Left ventricle myocardium inferior (tissue), 1 donor: ENCODE data around the gene ARHGAP45. TPM values are rescaled to one million over a fixed set of nuclear protein-coding genes. Genes with fewer than 3 reads are reported as not detected.
A peak's percentile ranks its signal among the peaks of the same experiment; 100 is the strongest.

Source experiments
- DNase-seq: peaks from one replicate; pipeline ENCODE4 v3.0.0-alpha.2; 2020
- H3K27ac ChIP-seq: fragments of 200-600 bp; replicated peaks from 2 replicates; pipeline ENCODE4 v1.8.0; 2021
- H3K27me3 ChIP-seq: fragments of 200-600 bp; 2 replicates; pipeline ENCODE4 v1.8.0; 2021; ENCODE audit warnings: low read depth
- H3K36me3 ChIP-seq: fragments of 200-600 bp; 2 replicates; pipeline ENCODE4 v1.8.0; 2021
- H3K4me1 ChIP-seq: fragments of 200-600 bp; 2 replicates; pipeline ENCODE4 v1.8.0; 2021
- H3K4me3 ChIP-seq: fragments of 200-600 bp; 2 replicates; pipeline ENCODE4 v1.8.0; 2021; ENCODE audit warnings: mild to moderate bottlenecking, moderate library complexity
- H3K9me3 ChIP-seq: fragments of 200-600 bp; replicated peaks from 2 replicates; pipeline ENCODE4 v1.8.0; 2021
- CTCF ChIP-seq: fragments of 200-600 bp; IDR thresholded peaks from 2 replicates; pipeline ENCODE4 v1.8.0; 2021; ENCODE audit warnings: antibody characterized with exemption, mild to moderate bottlenecking, borderline replicate concordance
- intact Hi-C: fragments of 100-400 bp; cut with micrococcal nuclease; formaldehyde crosslinking; loops from one replicate; pipeline ENCODE4 v1.11.0; 2022
- total RNA-seq: library from RNA; stranded (reverse); fragmentation: NEBNext Ultra II Directional; extraction: Animal tissue kit (Norgen Biotek cat#: 25700); gene quantifications from one replicate; pipeline ENCODE4 v1.2.1, GENCODE V29; 2021
- donor health status: DM: no; HTN: yes; CAD: no; lungs with severe emphysema.

The ARHGAP45 gene
- total RNA-seq, 1 donor from 2014 or later = 4.8 TPM

GRCh38 chr19:1062387-1063029, 4.5 kb upstream of the ARHGAP45 start:
- Histone ChIP-seq H3K4me3 (no peak overlapping the region), H3K4me1 (peaks cover 31% of the 10 kb centered on the region), H3K9me3 (peaks cover 28% of the 10 kb centered on the region), H3K36me3 (peaks cover 23% of the 10 kb centered on the region), H3K27ac (no peak overlapping the region), H3K27me3 (peaks cover 26% of the 10 kb centered on the region)
- intact Hi-C loops = no loop called here
- DNase-seq = no peak
- TF ChIP-seq CTCF = no peak

GRCh38 chr19:1063030-1063908, 3.7 kb upstream of the ARHGAP45 start:
- Histone ChIP-seq H3K27me3 (peaks cover 34% of the 10 kb centered on the region), H3K9me3 (peaks cover 20% of the 10 kb centered on the region), H3K4me1 (peaks cover 35% of the 10 kb centered on the region), H3K4me3 (no peak overlapping the region), H3K36me3 (peaks cover 16% of the 10 kb centered on the region), H3K27ac (no peak overlapping the region)
- no peak for DNase-seq
- intact Hi-C loops = no loop called here
- TF ChIP-seq CTCF = no peak

- Histone ChIP-seq H3K4me1 (peaks cover 38% of the 10 kb centered on the region), H3K27ac (no peak overlapping the region), H3K4me3 (no peak overlapping the region), H3K36me3 (peaks cover 8% of the 10 kb centered on the region), H3K27me3 (peaks cover 42% of the 10 kb centered on the region), H3K9me3 (peaks cover 12% of the 10 kb centered on the region)
- DNase-seq = no peak
- no peak for TF ChIP-seq CTCF
- intact Hi-C loops = no loop called here
Observed at GRCh38 chr19:1063909-1064660, 2.9 kb upstream of the ARHGAP45 start.

- H3K4me3 ChIP-seq = no peak overlapping the region
- intact Hi-C loops = no loop called here
- peak; percentile 66 for DNase-seq
- peaks cover 50% of the 10 kb centered on the region for H3K27me3 ChIP-seq
- peaks cover 4% of the 10 kb centered on the region for H3K9me3 ChIP-seq
- H3K36me3 ChIP-seq = peaks cover under 1% of the 10 kb centered on the region
- H3K27ac ChIP-seq = no peak overlapping the region
- peak; percentile 82 for TF ChIP-seq CTCF
- peaks cover 45% of the 10 kb centered on the region for H3K4me1 ChIP-seq
Observed at GRCh38 chr19:1064661-1065605, 2.0 kb upstream of the ARHGAP45 start.
